Ovary (tissue), 3 donors: ENCODE results near the gene KMO.

ENCODE experiments used
- CTCF ChIP-seq, 3 donors: fragments of 450-650 bp in 2 of 3; fragments of 200-600 bp in 1 of 3; IDR thresholded peaks; one replicate each; pipeline versions ENCODE4 v1.5.1 to v1.8.0; 2016 to 2022; ENCODE audit warnings: antibody characterized with exemption in 3 of 3, mild to moderate bottlenecking in 1 of 3
- POLR2A ChIP-seq: fragments of 450-650 bp; IDR thresholded peaks from one replicate; pipeline ENCODE4 v1.6.1; 2017; ENCODE audit warnings: antibody characterized with exemption, mild to moderate bottlenecking, moderate library complexity
- donor health status: DM: no; HTN: no; CAD: no.

GRCh38 chr1:241637604-241638003 is 105.4 kb downstream of the KMO start:
- TF ChIP-seq POLR2A (no peak), CTCF (IDR thresholded peaks at IDR 0.05) (no peak)
